T-helper 1 cell treated with Interleukin-12 subunit alpha and Interleukin-12 subunit beta and Interleukin-4 antibody, amounts not matched to agents 30 μg/mL and 1 μg/mL, for 36 hours (primary cell): Measurements from ENCODE around the gene KRTAP12-3.
"Not testable (repeated sequence)": the region's sequence is repeated elsewhere in the genome, so short reads cannot be mapped to it uniquely, and the experiment has no call there.

Experiments
- H3K27ac Mint-ChIP-seq: one replicate; pipeline ENCODE4 v1.8.0; 2021; ENCODE audit warnings: mild to moderate bottlenecking, mixed read lengths
- H3K27me3 Mint-ChIP-seq: one replicate; pipeline ENCODE4 v1.8.0; 2021; ENCODE audit warnings: low read depth, mixed read lengths
- H3K36me3 Mint-ChIP-seq: one replicate; pipeline ENCODE4 v1.8.0; 2021; ENCODE audit warnings: low read depth, mixed read lengths
- H3K4me1 Mint-ChIP-seq: one replicate; pipeline ENCODE4 v1.8.0; 2021; ENCODE audit warnings: low read depth, mixed read lengths
- H3K4me3 Mint-ChIP-seq: one replicate; pipeline ENCODE4 v1.8.0; 2021; ENCODE audit warnings: mild to moderate bottlenecking, moderate library complexity, mixed read lengths
- H3K9me3 Mint-ChIP-seq: one replicate; pipeline ENCODE4 v1.8.0; 2021; ENCODE audit warnings: mixed read lengths

KRTAP12-3 gene

DNA sequence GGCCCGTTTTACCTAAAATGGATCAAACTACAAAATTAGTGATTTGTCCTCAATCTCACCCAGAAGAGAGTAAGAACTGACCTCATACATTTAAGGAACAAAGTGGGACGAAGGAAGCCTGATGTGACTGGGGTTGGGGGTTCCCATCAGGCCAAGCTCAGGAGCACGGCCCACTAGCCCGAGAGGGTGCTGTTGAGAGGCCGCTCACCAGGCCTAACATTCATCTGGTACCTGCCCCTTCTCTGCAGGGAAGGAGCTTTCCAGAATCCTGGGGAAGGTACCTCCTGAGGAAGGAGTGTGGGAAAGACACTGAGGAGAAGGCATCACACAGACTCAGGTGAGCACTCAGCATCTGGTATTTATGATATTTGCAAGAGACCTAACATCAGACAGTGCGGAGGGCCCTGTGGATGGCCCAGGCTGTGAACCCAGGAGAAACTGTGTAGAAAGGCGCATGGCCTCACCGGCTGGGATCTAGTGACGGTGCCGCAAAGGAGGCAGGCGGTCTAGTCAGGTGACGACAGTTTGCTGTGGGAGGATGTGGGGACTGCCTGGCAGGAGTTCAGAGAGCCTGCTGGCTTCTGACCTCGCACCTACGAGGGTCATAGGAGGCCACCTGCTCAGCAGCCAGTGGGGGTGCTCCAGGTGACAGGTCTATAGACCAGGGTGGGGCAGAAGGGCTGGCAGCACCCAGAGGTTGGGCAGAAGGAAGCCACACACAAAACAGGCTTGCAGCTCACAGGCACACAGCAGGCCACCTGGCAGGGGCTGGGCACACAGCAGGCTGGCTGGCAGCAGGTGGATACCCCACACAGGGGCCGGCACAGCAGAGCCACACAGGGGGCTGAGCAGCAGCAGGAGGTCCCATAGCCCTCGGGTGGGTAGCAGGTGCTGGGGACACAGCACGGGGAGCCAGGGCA, 3.8 kb upstream of the KRTAP12-3 start:
- no peak overlapping the region for H3K4me3 Mint-ChIP-seq
- H3K36me3 Mint-ChIP-seq: peaks cover 48% of the 10 kb centered on the region
- H3K4me1 Mint-ChIP-seq: peaks cover 46% of the 10 kb centered on the region
- H3K27me3 Mint-ChIP-seq: no peaks in the 10 kb centered on the region
- H3K27ac Mint-ChIP-seq: peak overlapping the region; percentile 64
- peaks cover 50% of the 10 kb centered on the region for H3K9me3 Mint-ChIP-seq

- no peak within 1 kb of the TSS for H3K4me3 Mint-ChIP-seq
- H3K4me1 Mint-ChIP-seq: peaks cover 53% of the 10 kb centered on the region
- peaks cover under 1% of the 10 kb centered on the region for H3K27me3 Mint-ChIP-seq
- peaks cover 56% of the 10 kb centered on the region for H3K36me3 Mint-ChIP-seq
- peak within 1 kb of the TSS; percentile 75 for H3K27ac Mint-ChIP-seq
- peaks cover 57% of the 10 kb centered on the region for H3K9me3 Mint-ChIP-seq
Measured at GRCh38 chr21:44654576-44655175, 3.1 kb upstream of the KRTAP12-3 start, which contains the start of gene KRTAP12-4. TSS of gene KRTAP12-4 (minus strand) at chr21:44654659. CDS start at chr21:44654614, 45 bp downstream.

DNA sequence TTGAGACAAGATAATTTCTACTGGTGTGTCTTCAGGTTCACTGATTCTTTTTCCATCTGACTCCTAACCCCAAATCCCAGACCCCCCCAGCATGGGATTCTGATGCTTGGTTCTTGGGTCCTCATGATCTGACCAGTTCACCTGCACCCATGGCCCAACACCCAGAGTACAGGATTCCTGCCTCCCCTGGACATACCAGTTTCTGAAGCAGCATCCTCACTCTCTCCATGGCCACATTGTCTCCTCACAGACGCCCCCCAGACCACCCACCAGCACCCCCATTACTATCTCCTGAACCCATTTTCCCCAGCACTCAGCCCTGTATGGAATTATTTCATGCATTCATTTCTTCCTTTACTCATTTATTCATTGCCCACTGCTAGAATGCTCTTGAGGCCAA, 864 bp upstream of the KRTAP12-3 start:
- peaks cover 63% of the 10 kb centered on the region for H3K36me3 Mint-ChIP-seq
- H3K4me1 Mint-ChIP-seq: peaks cover 59% of the 10 kb centered on the region
- peaks cover 14% of the 10 kb centered on the region for H3K27me3 Mint-ChIP-seq
- peak overlapping the region; percentile 71 for H3K4me3 Mint-ChIP-seq
- H3K27ac Mint-ChIP-seq: peak overlapping the region; percentile 99
- H3K9me3 Mint-ChIP-seq: peaks cover 70% of the 10 kb centered on the region

DNA sequence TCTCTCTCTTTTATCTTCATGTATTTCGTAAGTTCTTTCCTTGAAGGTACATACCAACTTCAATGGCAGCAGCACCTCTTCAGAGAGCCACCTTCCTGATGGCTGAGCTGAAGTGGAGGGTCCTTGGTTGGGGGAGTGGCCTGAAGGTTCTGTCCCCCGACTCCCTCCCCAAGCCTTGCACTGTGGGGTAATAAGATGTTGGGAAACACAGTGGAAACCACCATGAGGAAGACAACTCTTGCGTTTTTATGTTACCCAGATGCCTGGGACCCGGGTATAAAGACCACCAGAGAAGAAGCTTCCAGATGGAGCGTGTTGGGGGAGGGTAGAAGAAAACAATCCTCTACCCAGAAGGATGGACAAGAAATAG, 794 bp downstream of the KRTAP12-3 start:
- Mint-ChIP-seq H3K27me3 (peaks cover 25% of the 10 kb centered on the region), H3K4me1 (peaks cover 58% of the 10 kb centered on the region), H3K36me3 (peaks cover 63% of the 10 kb centered on the region), H3K4me3 (peak overlapping the region; percentile 71), H3K27ac (peak overlapping the region; percentile 99), H3K9me3 (peaks cover 76% of the 10 kb centered on the region)

- Mint-ChIP-seq H3K4me1 (peaks cover 53% of the 10 kb centered on the region), H3K9me3 (peaks cover 76% of the 10 kb centered on the region), H3K27me3 (peaks cover 25% of the 10 kb centered on the region), H3K4me3 (peak overlapping the region; percentile 71), H3K27ac (peak overlapping the region; percentile 99), H3K36me3 (peaks cover 58% of the 10 kb centered on the region)
Measured at GRCh38 chr21:44658913-44659595, 1.3 kb downstream of the KRTAP12-3 start.

- H3K9me3 Mint-ChIP-seq: peaks cover 65% of the 10 kb centered on the region
- H3K27ac Mint-ChIP-seq, H3K4me3 Mint-ChIP-seq: not testable (repeated sequence)
- peaks cover 38% of the 10 kb centered on the region for H3K36me3 Mint-ChIP-seq
- peaks cover 39% of the 10 kb centered on the region for H3K4me1 Mint-ChIP-seq
- H3K27me3 Mint-ChIP-seq: peaks cover 28% of the 10 kb centered on the region
Measured at GRCh38 chr21:44661567-44661966, 3.8 kb downstream of the KRTAP12-3 start.

DNA sequence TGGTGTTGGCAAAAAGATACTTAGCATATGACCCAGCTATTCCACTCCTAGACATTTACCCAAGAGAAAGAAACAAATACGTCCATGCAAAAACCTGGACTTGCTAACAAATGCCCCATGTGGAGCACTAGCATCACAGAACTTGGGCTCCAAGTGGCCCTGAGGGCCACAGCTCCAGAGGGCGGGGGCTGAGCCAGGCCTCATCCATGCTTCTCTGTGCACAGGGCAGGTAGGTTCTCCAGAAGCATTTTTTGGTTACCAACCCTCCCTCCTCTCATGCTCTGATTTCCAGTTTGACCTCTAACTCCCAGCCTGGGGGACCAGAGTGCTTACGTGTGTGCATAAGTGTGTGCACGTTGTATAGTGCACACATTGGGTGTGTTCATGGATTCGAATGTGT, 7.0 kb downstream of the KRTAP12-3 start:
- Mint-ChIP-seq H3K4me3 (no peak overlapping the region), H3K27me3 (peaks cover 47% of the 10 kb centered on the region), H3K27ac (no peak overlapping the region), H3K4me1 (peaks cover 7% of the 10 kb centered on the region), H3K36me3 (peaks cover 13% of the 10 kb centered on the region), H3K9me3 (peaks cover 50% of the 10 kb centered on the region)

GRCh38 chr21:44666401-44667320, 8.9 kb downstream of the KRTAP12-3 start, which contains the start of gene KRTAP12-2:
TSS of gene KRTAP12-2 (minus strand) at chr21:44666927. CDS start at chr21:44666886, 41 bp downstream.
- Mint-ChIP-seq H3K9me3 (peaks cover 53% of the 10 kb centered on the region), H3K36me3 (peaks cover 6% of the 10 kb centered on the region), H3K27me3 (peaks cover 36% of the 10 kb centered on the region), H3K4me3 (no peak within 1 kb of the TSS), H3K4me1 (no peaks in the 10 kb centered on the region), H3K27ac (no peak within 1 kb of the TSS)

GRCh38 chr21:44667612-44668011, 9.9 kb downstream of the KRTAP12-3 start:
- H3K27ac Mint-ChIP-seq: no peak overlapping the region
- H3K9me3 Mint-ChIP-seq: peaks cover 53% of the 10 kb centered on the region
- no peaks in the 10 kb centered on the region for H3K4me1 Mint-ChIP-seq
- peaks cover 28% of the 10 kb centered on the region for H3K27me3 Mint-ChIP-seq
- H3K36me3 Mint-ChIP-seq: peaks cover 6% of the 10 kb centered on the region
- no peak overlapping the region for H3K4me3 Mint-ChIP-seq

- Mint-ChIP-seq H3K4me3 (no peak overlapping the region), H3K27ac (no peak overlapping the region), H3K4me1 (no peaks in the 10 kb centered on the region), H3K9me3 (peaks cover 64% of the 10 kb centered on the region), H3K27me3 (peaks cover 34% of the 10 kb centered on the region), H3K36me3 (peaks cover 9% of the 10 kb centered on the region)
Measured at GRCh38 chr21:44670642-44671432, 13.1 kb downstream of the KRTAP12-3 start.

DNA sequence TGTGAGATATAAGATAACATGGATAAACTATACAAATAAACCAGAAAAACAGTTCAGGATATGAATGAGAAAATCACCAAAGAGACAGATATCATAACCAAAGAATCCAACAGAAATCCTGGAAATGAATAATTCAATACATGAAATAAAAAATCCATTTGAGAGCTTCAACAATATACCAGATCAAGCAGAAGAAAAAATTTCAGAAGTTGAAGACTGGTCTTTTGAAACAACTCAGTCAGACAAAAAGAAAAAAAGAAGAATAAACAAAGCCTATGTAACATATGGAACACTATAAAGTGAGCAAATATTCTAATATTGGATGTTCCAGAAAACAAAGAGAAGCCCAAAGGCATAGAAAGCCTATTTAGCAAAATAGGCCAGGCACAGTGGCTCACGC, 14.2 kb downstream of the KRTAP12-3 start:
- H3K9me3 Mint-ChIP-seq: peaks cover 67% of the 10 kb centered on the region

GRCh38 chr21:44677881-44678280, 20.1 kb downstream of the KRTAP12-3 start:
- Mint-ChIP-seq H3K4me3 (no peak overlapping the region), H3K27me3 (peaks cover 49% of the 10 kb centered on the region), H3K27ac (no peak overlapping the region), H3K9me3 (peaks cover 29% of the 10 kb centered on the region), H3K4me1 (no peaks in the 10 kb centered on the region), H3K36me3 (peaks cover 3% of the 10 kb centered on the region)

More for the DNA sequence above, 14.2 kb downstream of the KRTAP12-3 start:
- Mint-ChIP-seq H3K27me3 (peaks cover 39% of the 10 kb centered on the region), H3K4me3 (no peak overlapping the region), H3K36me3 (peaks cover 9% of the 10 kb centered on the region), H3K27ac (no peak overlapping the region), H3K4me1 (no peaks in the 10 kb centered on the region)

GRCh38 chr21:44681152-44681551, 23.4 kb downstream of the KRTAP12-3 start:
- Mint-ChIP-seq H3K9me3 (no peaks in the 10 kb centered on the region), H3K27ac (no peak overlapping the region)

More at GRCh38 chr21:44681152-44681551, 23.4 kb downstream of the KRTAP12-3 start:
- no peak overlapping the region for H3K4me3 Mint-ChIP-seq
- peaks cover 38% of the 10 kb centered on the region for H3K27me3 Mint-ChIP-seq
- no peaks in the 10 kb centered on the region for H3K36me3 Mint-ChIP-seq
- H3K4me1 Mint-ChIP-seq: peaks cover 8% of the 10 kb centered on the region
